Aorta (tissue), 5 donors: Measurements from ENCODE around the gene TOMM40L. TPM values are rescaled to one million over a fixed set of nuclear protein-coding genes. Genes with fewer than 3 reads are reported as not detected.
"Not testable (repeated sequence)": the region's sequence is repeated elsewhere in the genome, so short reads cannot be mapped to it uniquely, and the experiment has no call there.

Experiments
- ATAC-seq: fragments of 200-7000 bp; cut with Tn5 transposase; one replicate; pipeline ENCODE4 v1.9.1; 2022; ENCODE audit warnings: moderate library complexity; ENCODE audit not compliant: low FRiP score
- DNase-seq, 2 donors: peaks; one replicate each; pipeline ENCODE4 v3.0.0-alpha.2; 2020
- H3K27ac ChIP-seq, 2 donors: one replicate each; pipeline ENCODE4 v1.5.1; 2013; ENCODE audit warnings: low read length in 2 of 2, mild to moderate bottlenecking in 2 of 2, moderate library complexity in 2 of 2, control low read depth in 1 of 2, inconsistent platforms in 1 of 2, low read depth in 1 of 2
- H3K27me3 ChIP-seq, 2 donors: one replicate each; pipeline ENCODE4 v1.6.1; 2013; ENCODE audit warnings: control low read depth in 1 of 2, low read length in 1 of 2, mild to moderate bottlenecking in 1 of 2, moderate library complexity in 1 of 2; ENCODE audit not compliant: insufficient read depth in 2 of 2, control insufficient read depth in 1 of 2
- H3K36me3 ChIP-seq, 2 donors: one replicate each; pipeline ENCODE4 v1.6.1; 2013; ENCODE audit warnings: control low read depth in 1 of 2, low read length in 1 of 2, mild to moderate bottlenecking in 1 of 2; ENCODE audit not compliant: insufficient read depth in 2 of 2, control insufficient read depth in 1 of 2
- H3K4me1 ChIP-seq, 2 donors: one replicate each; pipeline ENCODE4 v1.6.1; 2013; ENCODE audit warnings: low read length in 2 of 2, control low read depth in 1 of 2, mild to moderate bottlenecking in 1 of 2, moderate library complexity in 1 of 2; ENCODE audit not compliant: insufficient read depth in 2 of 2, control insufficient read depth in 1 of 2
- H3K4me3 ChIP-seq, 2 donors: one replicate each; pipeline ENCODE4 v1.5.1; 2013; ENCODE audit warnings: low read length in 2 of 2, control low read depth in 1 of 2, mild to moderate bottlenecking in 1 of 2
- H3K9me3 ChIP-seq: one replicate; pipeline ENCODE4 v1.6.1; 2013; ENCODE audit warnings: mild to moderate bottlenecking, low read length; ENCODE audit not compliant: control insufficient read depth
- WGBS, 2 donors: extraction: QIAGEN DNeasy Blood & Tissue Kit; methylation state at CpG; one replicate each; pipeline ENCODE4 v1.1.7; 2013; 5-methylcytosine and 5-hydroxymethylcytosine counted together
- intact Hi-C, 2 donors: fragments of 100-400 bp; cut with DNase I; formaldehyde crosslinking; loops; one replicate each; pipeline versions ENCODE4 v1.14.2 to v1.15.0; 2022
- polyA plus RNA-seq, 2 donors: library from polyadenylated mRNA; stranded (reverse); fragments of 200-250 nt; gene quantifications; one replicate each; pipeline ENCODE4 v1.2.3, GENCODE V29; 2013
- total RNA-seq, 2 donors: library from RNA; stranded (reverse); fragmentation: NEBNext Ultra II Directional; extraction: Animal tissue kit (Norgen Biotek cat#: 25700); gene quantifications; one replicate each; pipeline ENCODE4 v1.2.1, GENCODE V29; 2021
- donor health status: healthy with polysubstance abuse.
- donor health status: Bipolar disorder and iron deficiency.
- donor health status: DM: no; HTN: no; CAD: no.
- donor health status: DM: no; HTN: no; CAD: no.
- donor health status: DM: yes; HTN: yes; CAD: no.

TOMM40L gene
- total and polyA plus RNA-seq, 4 donors = 10.0 to 12.9 (median 10.9) TPM

DNA sequence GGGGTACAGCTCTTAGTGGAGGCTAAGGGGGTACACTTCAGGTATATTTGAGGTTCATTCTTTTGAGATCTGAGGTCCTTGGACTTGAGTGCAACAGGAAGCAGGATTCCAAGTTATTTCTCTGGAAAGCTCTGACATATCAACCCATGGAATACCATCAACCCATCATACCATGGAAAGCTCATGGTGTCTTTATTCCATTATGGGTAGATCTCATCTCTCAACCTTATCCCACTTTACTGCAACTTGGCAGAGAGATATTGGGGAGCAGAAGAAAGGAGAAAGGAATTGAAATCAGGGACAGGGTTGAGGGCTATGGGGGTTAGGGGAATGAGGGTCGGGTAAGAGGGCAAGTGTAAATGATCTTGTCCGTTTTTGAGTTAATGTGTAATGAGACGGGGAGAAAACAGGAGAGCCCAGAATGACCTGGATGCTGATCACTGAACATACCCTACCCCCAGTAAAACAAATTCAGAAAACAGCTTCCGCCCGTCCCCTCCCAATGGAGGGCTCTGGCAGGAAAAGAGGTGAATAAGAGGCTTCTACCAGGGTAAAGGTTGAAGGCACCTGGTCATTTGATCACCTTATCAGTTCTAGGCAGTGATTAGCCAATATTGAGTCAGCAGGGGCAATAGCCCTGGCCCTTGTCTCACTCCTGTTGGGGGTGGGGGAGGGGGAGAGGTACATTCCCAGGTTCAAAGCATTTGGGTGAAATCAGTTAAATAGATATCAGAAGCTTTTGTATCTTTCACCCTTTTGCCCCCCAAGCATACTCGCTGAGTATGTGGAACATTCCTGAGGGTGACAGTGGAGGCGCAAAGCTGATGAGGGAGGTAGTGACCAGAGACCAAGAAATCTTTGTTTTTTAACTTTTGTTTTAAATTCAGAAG lies 1.8 kb upstream of the TOMM40L start:
- H3K4me3 ChIP-seq = no peak overlapping the region
- no peaks in the 10 kb centered on the region for H3K36me3 ChIP-seq
- H3K27me3 ChIP-seq = no peaks in the 10 kb centered on the region
- WGBS, 2 donors = 89 to 92% methylated on average over 7 of the region's 7 CpGs
- H3K4me1 ChIP-seq = no peaks in the 10 kb centered on the region
- intact Hi-C loops = no loop called here
- no peak overlapping the region for H3K27ac ChIP-seq
- ATAC-seq (no peak), DNase-seq (peak in 1 of 2 donors; percentile 6)
- H3K9me3 ChIP-seq = no peaks in the 10 kb centered on the region

DNA sequence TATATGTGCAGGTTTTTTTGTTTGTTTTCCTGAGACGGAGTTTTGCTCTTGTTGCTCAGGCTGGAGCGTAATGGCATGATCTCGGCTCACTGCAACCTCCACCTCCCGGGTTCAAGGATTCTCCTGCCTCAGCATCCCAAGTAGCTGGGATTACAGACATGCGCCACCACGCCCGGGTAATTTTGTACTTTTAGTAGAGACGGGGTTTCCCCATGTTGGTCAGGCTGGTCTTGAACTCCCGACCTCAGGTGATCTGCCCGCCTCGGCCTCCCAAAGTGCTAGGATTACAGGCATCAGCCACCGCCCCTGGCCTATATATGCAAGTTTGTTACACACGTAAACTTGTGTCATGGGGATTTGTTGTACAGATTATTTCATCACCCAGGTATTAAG lies 1.2 kb upstream of the TOMM40L start:
- 84 to 93% methylated on average over 11 to 13 of the region's 13 CpGs for WGBS, 2 donors
- intact Hi-C loops = loop anchor here (5.0 kb wide), 2 partner anchors 88 to 143 kb away; partner anchors contain the start of genes CFAP126 (in 2 of the 2) and SDHC (in 1 of the 2)
- not testable (repeated sequence) for H3K27ac ChIP-seq, H3K4me3 ChIP-seq, H3K9me3 ChIP-seq, H3K4me1 ChIP-seq, ATAC-seq, H3K27me3 ChIP-seq, H3K36me3 ChIP-seq
- peak in 1 of 2 donors; percentile 12 for DNase-seq

DNA sequence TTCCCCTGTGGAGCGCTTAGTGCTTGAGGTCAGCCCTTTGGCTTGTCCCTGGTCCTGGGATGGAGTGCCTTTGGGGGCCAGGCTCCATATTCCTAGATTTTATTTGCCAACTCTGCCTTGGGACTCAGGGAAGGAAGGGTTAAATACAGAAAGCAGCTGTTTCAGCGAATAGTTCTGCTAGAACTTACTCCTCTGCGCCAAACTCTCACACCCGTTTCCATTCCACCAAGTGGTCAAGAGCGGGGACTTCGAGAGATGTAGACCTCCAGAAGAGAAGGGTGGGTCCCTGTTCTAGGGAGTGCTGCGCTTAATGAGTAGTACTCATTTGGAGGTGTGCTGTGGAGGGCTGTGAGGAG lies 704 bp upstream of the TOMM40L start:
- Histone ChIP-seq H3K36me3 (peaks cover 0 to 2% of the 10 kb centered on the region in 2 donors), H3K27me3 (no peaks in the 10 kb centered on the region), H3K27ac (no peak overlapping the region), H3K4me1 (no peaks in the 10 kb centered on the region), H3K4me3 (no peak overlapping the region), H3K9me3 (no peaks in the 10 kb centered on the region)
- DNase-seq = peak in 1 of 2 donors; percentile 15
- intact Hi-C loops = loop anchor here (5.0 kb wide), 2 partner anchors 87 to 142 kb away; partner anchors contain the start of genes CFAP126 (in 2 of the 2) and SDHC (in 1 of the 2)
- ATAC-seq = no peak
- WGBS, 2 donors = 73 to 75% methylated on average over 7 of the region's 7 CpGs

DNA sequence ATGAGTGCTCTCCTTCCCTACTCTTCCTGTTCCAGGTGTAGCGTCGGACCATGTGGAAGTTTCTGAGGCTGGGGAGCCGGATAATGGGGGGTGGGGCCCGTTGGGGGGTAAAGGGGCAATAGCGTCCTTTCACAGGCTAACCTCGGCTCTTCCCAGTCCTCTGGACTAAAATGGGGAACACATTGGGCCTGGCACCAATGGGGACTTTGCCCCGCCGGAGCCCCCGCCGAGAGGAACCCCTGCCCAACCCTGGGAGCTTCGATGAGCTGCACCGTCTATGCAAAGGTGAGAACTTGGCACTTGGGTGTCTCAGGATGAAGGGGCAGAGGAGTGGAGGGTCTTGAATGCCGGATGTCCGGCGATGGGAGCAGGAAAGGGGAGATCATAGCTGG lies 456 bp downstream of the TOMM40L start:
- no peak for ATAC-seq
- 13 to 23% methylated on average over 15 of the region's 15 CpGs for WGBS, 2 donors
- intact Hi-C loops = loop anchor here (2.0 to 5.0 kb wide), 4 partner anchors 86 to 156 kb away; partner anchors contain the start of genes CFAP126 (in 2 of the 2) and SDHC (in 2 of the 2)
- Histone ChIP-seq H3K36me3 (peaks cover 0 to 2% of the 10 kb centered on the region in 2 donors), H3K4me1 (no peaks in the 10 kb centered on the region), H3K9me3 (no peaks in the 10 kb centered on the region), H3K27me3 (no peaks in the 10 kb centered on the region), H3K4me3 (peak overlapping the region; percentile 47 to 85), H3K27ac (no peak overlapping the region)
- DNase-seq = no peak

DNA sequence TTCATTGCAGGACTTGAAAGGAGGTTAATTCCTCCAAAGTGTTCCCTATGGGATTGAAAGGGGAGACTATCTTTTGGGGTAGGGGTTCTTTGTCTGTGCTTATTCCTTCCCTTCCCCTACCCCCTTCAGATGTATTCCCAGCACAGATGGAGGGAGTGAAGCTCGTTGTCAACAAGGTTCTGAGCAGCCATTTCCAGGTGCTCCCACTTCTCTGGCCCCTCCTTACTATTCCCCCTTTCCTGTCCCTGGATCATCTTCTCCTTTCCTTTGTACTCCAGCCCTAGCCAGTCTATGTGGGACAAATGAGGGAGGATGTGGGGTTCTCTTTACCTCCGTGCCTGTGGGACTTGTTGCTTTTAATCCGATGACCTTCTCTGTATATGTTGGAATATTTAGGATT lies 899 bp downstream of the TOMM40L start:
- Histone ChIP-seq H3K27me3 (no peaks in the 10 kb centered on the region), H3K9me3 (no peaks in the 10 kb centered on the region), H3K4me1 (no peaks in the 10 kb centered on the region), H3K27ac (no peak overlapping the region), H3K36me3 (peaks cover 0 to 2% of the 10 kb centered on the region in 2 donors), H3K4me3 (peak overlapping the region in 1 of 2 donors; percentile 47)
- intact Hi-C loops = loop anchor here (2.0 to 5.0 kb wide), 4 partner anchors 86 to 156 kb away; partner anchors contain the start of genes CFAP126 (in 2 of the 2) and SDHC (in 2 of the 2)
- 57 to 63% methylated on average over 3 of the region's 3 CpGs for WGBS, 2 donors
- peak in 1 of 2 donors; percentile 19 for DNase-seq
- no peak for ATAC-seq

DNA sequence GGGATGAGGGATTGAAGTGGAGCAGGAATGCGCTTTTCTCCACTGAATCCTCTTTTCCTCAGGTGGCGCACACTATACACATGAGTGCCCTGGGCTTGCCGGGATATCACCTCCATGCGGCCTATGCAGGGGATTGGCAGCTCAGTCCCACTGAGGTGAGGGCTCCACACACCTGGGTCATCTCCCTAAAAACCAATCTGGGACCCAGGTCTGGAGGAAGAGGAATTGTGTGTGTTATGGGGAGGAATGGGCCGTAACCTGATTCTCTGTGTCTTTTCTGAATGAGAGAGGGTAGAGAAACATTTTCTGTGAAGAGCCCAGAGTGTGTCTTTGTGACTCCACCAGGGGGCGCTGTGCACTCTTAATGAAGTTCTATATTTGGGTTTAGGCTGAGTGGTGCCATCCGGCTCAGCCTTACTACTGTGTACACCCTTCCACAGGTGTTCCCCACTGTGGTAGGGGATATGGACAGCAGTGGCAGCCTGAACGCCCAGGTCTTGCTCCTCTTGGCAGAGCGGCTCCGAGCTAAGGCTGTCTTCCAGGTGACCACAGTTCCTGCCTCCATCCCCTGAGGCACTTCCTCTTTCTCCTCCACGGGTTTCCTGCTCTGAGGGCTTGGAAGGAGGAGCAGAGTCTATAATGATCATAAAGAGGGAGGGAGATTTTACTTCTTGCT lies 1.5 kb downstream of the TOMM40L start:
- WGBS, 2 donors = 50 to 53% methylated on average over 11 of the region's 11 CpGs
- H3K9me3 ChIP-seq = no peaks in the 10 kb centered on the region
- no peak overlapping the region for H3K4me3 ChIP-seq
- no peak overlapping the region for H3K27ac ChIP-seq
- no peaks in the 10 kb centered on the region for H3K4me1 ChIP-seq
- peaks cover 0 to 2% of the 10 kb centered on the region in 2 donors for H3K36me3 ChIP-seq
- intact Hi-C loops = loop anchor here (2.0 to 5.0 kb wide), 4 partner anchors 85 to 155 kb away; partner anchors contain the start of genes CFAP126 (in 2 of the 2) and SDHC (in 2 of the 2)
- peak; percentile 89 to 95 for DNase-seq
- H3K27me3 ChIP-seq = no peaks in the 10 kb centered on the region
- ATAC-seq = peak; percentile 77

DNA sequence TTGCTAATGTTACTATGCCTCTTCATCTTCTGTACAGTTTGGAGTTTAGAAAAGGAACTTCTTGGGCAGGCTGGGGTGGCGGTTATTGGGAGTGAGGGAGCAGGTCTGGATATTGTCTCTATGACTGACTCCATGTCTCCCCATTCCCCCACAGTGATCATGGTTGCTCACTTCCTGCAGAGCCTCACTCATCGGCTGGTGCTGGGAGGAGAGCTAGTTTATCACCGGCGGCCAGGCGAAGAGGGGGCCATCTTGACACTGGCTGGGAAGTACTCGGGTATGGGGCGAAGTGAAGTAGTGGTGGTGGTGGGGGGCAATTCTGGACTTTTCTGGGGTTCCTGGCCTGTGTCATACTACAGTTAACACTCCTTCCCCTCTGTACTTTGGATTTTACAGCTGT lies 2.2 kb downstream of the TOMM40L start:
- H3K27ac ChIP-seq = no peak overlapping the region
- intact Hi-C loops = loop anchor here (5.0 kb wide), 2 partner anchors 84 to 139 kb away; partner anchors contain the start of genes CFAP126 (in 2 of the 2) and SDHC (in 1 of the 2)
- H3K4me1 ChIP-seq = no peaks in the 10 kb centered on the region
- H3K27me3 ChIP-seq = no peaks in the 10 kb centered on the region
- WGBS, 2 donors = 94 to 98% methylated on average over 7 of the region's 7 CpGs
- H3K4me3 ChIP-seq = no peak overlapping the region
- no peaks in the 10 kb centered on the region for H3K9me3 ChIP-seq
- peaks cover 0 to 2% of the 10 kb centered on the region in 2 donors for H3K36me3 ChIP-seq
- ATAC-seq (no peak), DNase-seq (peak in 1 of 2 donors; percentile 49)

DNA sequence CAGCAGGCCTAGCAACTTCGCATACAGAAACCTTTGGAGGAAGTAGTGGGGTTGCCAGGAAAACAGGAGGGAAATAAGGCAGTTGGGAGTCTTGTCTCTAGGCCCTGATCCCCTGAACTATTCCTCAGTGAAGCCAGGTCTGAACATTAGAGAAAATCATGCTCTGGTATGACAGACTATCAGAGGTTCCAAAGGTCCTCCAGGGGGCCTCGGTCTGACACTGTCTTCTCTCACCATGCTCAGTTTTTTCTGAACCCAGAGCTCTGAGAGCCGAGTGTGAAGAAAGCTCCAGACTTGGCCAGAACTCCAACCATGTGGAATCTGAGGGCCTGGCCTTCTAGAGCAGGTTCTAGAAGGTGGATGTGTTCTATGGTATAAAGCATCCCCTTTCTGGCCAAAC lies 4.0 kb downstream of the TOMM40L start:
- intact Hi-C loops = loop anchor here (5.0 kb wide), 2 partner anchors 82 to 137 kb away; partner anchors contain the start of genes CFAP126 (in 2 of the 2) and SDHC (in 1 of the 2)
- DNase-seq = no peak
- no peak overlapping the region for H3K4me3 ChIP-seq
- 54 to 56% methylated on average over 3 of the region's 3 CpGs for WGBS, 2 donors
- no peaks in the 10 kb centered on the region for H3K9me3 ChIP-seq
- H3K27me3 ChIP-seq = no peaks in the 10 kb centered on the region
- ATAC-seq = no peak
- no peaks in the 10 kb centered on the region for H3K4me1 ChIP-seq
- H3K27ac ChIP-seq = no peak overlapping the region
- H3K36me3 ChIP-seq = peaks cover 0 to 2% of the 10 kb centered on the region in 2 donors
